ENCODE measurements around the gene ING5. TPM values are rescaled to one million over a fixed set of nuclear protein-coding genes. Genes with fewer than 3 reads are reported as not detected.
A peak's percentile ranks its signal among the peaks of the same experiment; 100 is the strongest.

Gene ING5
- total RNA-seq, 1 donor from 2014 or later = 48.8 TPM

DNA sequence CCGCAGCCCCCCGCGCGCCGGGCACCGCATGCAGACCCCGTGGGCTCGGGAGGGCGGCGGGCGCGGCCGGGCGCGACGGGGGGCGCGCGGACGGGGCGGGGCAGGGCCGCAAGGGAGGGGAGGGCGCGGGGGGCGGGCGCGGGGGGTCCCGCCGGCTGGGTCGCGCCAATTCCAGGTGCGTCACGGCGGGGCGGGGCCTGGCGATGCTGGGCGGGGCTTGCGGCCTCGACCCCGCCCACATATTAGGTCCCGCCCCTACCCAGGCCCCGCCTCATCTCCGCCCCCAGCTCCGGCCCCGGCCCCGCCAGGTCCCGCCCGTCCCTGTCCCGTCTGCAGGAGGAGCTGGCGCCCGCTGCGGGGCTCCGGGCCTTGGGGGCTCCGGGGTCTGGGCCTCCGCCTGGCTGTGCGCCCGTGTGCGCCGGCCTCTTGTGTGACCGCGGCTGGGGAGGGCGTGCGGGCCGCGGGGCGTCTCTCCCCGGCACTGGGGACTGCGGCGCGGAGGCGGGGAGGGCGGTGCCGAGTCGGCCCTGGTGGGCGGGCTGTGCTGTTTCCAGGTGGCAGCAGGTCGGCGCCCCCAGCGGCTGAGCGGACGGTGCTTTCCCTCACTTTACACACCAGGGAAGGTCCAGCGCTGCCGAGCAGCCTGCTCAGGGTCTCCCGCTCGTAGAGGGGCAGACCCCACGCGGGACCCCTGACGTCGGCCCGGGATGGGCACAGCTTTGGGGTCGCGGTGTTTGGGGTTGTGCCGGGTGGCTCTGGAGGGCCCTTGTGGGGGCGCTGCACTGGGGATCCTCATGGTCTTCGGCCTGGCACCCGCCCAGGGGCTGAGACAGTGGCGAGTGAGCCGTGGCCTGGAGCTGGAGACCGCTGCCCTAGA, 554 bp downstream of the ING5 start:
- peaks cover 11% of the 10 kb centered on the region for H3K4me1 Mint-ChIP-seq (ENCODE audit: unreplicated experiment)
- H3K27me3 Mint-ChIP-seq = no peaks in the 10 kb centered on the region
- TF ChIP-seq, protein P1, sequence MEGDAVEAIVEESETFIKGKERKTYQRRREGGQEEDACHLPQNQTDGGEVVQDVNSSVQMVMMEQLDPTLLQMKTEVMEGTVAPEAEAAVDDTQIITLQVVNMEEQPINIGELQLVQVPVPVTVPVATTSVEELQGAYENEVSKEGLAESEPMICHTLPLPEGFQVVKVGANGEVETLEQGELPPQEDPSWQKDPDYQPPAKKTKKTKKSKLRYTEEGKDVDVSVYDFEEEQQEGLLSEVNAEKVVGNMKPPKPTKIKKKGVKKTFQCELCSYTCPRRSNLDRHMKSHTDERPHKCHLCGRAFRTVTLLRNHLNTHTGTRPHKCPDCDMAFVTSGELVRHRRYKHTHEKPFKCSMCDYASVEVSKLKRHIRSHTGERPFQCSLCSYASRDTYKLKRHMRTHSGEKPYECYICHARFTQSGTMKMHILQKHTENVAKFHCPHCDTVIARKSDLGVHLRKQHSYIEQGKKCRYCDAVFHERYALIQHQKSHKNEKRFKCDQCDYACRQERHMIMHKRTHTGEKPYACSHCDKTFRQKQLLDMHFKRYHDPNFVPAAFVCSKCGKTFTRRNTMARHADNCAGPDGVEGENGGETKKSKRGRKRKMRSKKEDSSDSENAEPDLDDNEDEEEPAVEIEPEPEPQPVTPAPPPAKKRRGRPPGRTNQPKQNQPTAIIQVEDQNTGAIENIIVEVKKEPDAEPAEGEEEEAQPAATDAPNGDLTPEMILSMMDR (conservative IDR thresholded peaks at IDR 0.05) = peak; percentile 68
- peaks cover 6% of the 10 kb centered on the region for H3K9me3 Mint-ChIP-seq
- H3K36me3 Mint-ChIP-seq = peaks cover 19% of the 10 kb centered on the region
- H3K27ac Mint-ChIP-seq = peak overlapping the region; percentile 88
- DNase-seq (ENCODE audit: extremely low spot score, unreplicated experiment) = peak; percentile 94
- H3K4me3 Mint-ChIP-seq = peak overlapping the region; percentile 91

- Mint-ChIP-seq H3K36me3 (peaks cover 22% of the 10 kb centered on the region), H3K27me3 (no peaks in the 10 kb centered on the region), H3K27ac (peak overlapping the region; percentile 88), H3K4me1 (ENCODE audit: unreplicated experiment) (peaks cover 8% of the 10 kb centered on the region), H3K9me3 (peaks cover 6% of the 10 kb centered on the region), H3K4me3 (peak overlapping the region; percentile 91)
- no peak for DNase-seq (ENCODE audit: extremely low spot score, unreplicated experiment)
- TF ChIP-seq, protein P1 (conservative IDR thresholded peaks at IDR 0.05) = no peak
Observed at GRCh38 chr2:241703032-241703604, 1.3 kb downstream of the ING5 start.

- Mint-ChIP-seq H3K27ac (no peak overlapping the region), H3K4me1 (ENCODE audit: unreplicated experiment) (peaks cover 5% of the 10 kb centered on the region), H3K9me3 (peaks cover 6% of the 10 kb centered on the region), H3K27me3 (no peaks in the 10 kb centered on the region), H3K4me3 (no peak overlapping the region), H3K36me3 (peaks cover 39% of the 10 kb centered on the region)
- TF ChIP-seq, protein P1 (conservative IDR thresholded peaks at IDR 0.05) = no peak
- DNase-seq (ENCODE audit: extremely low spot score, unreplicated experiment) = no peak
Observed at GRCh38 chr2:241706537-241706936, 4.7 kb downstream of the ING5 start.

GRCh38 chr2:241708879-241709278, 7.0 kb downstream of the ING5 start:
- no peak overlapping the region for H3K4me3 Mint-ChIP-seq
- H3K4me1 Mint-ChIP-seq (ENCODE audit: unreplicated experiment) = no peaks in the 10 kb centered on the region
- no peak overlapping the region for H3K27ac Mint-ChIP-seq
- no peaks in the 10 kb centered on the region for H3K27me3 Mint-ChIP-seq
- peaks cover 44% of the 10 kb centered on the region for H3K36me3 Mint-ChIP-seq
- TF ChIP-seq, protein P1 (conservative IDR thresholded peaks at IDR 0.05) = no peak
- peaks cover 6% of the 10 kb centered on the region for H3K9me3 Mint-ChIP-seq
- DNase-seq (ENCODE audit: extremely low spot score, unreplicated experiment) = no peak

- no peak overlapping the region for H3K4me3 Mint-ChIP-seq
- H3K27ac Mint-ChIP-seq = no peak overlapping the region
- no peak for DNase-seq (ENCODE audit: extremely low spot score, unreplicated experiment)
- H3K4me1 Mint-ChIP-seq (ENCODE audit: unreplicated experiment) = no peaks in the 10 kb centered on the region
- H3K27me3 Mint-ChIP-seq = no peaks in the 10 kb centered on the region
- H3K36me3 Mint-ChIP-seq = peaks cover 47% of the 10 kb centered on the region
- TF ChIP-seq, protein P1 (conservative IDR thresholded peaks at IDR 0.05) = no peak
- H3K9me3 Mint-ChIP-seq = peaks cover 7% of the 10 kb centered on the region
Observed at GRCh38 chr2:241719093-241719492, 17.3 kb downstream of the ING5 start.

Data from type B pancreatic cell (in vitro differentiated cells).